Femur (tissue), 1 donor: ENCODE results near the gene FSTL4.

Experiments used
- DNase-seq: peaks from one replicate; pipeline ENCODE4 v3.0.0-alpha.2; 2017

FSTL4 gene

GRCh38 chr5:133511653-133512235 lies 100.6 kb downstream of the FSTL4 start:
- DNase-seq, result no peak

GRCh38 chr5:133510634-133511262 lies 101.6 kb downstream of the FSTL4 start:
- no peak for DNase-seq

- no peak for DNase-seq
Observed at GRCh38 chr5:133509742-133510079, 102.6 kb downstream of the FSTL4 start.

- DNase-seq, result no peak
Observed at GRCh38 chr5:133508845-133509741, 103.2 kb downstream of the FSTL4 start.

GRCh38 chr5:133508331-133508730 lies 104.0 kb downstream of the FSTL4 start:
- DNase-seq, result no peak

GRCh38 chr5:133506181-133506580 lies 106.2 kb downstream of the FSTL4 start:
- DNase-seq, result no peak

- DNase-seq, result no peak
Observed at GRCh38 chr5:133503511-133503910, 108.8 kb downstream of the FSTL4 start.

- DNase-seq, result no peak
Observed at GRCh38 chr5:133499895-133500294, 112.4 kb downstream of the FSTL4 start.

- DNase-seq, result no peak
Observed at GRCh38 chr5:133497608-133498348, 114.6 kb downstream of the FSTL4 start.

- no peak for DNase-seq
Observed at GRCh38 chr5:133496631-133497030, 115.7 kb downstream of the FSTL4 start.

GRCh38 chr5:133494923-133495246 lies 117.5 kb downstream of the FSTL4 start:
- DNase-seq, result no peak

- no peak for DNase-seq
Observed at GRCh38 chr5:133494232-133494922, 118.0 kb downstream of the FSTL4 start.

GRCh38 chr5:133489632-133490031 lies 122.7 kb downstream of the FSTL4 start:
- DNase-seq, result no peak

- DNase-seq, result no peak
Observed at GRCh38 chr5:133487093-133487492, 125.2 kb downstream of the FSTL4 start.

- DNase-seq, result no peak
Observed at GRCh38 chr5:133485468-133485867, 126.9 kb downstream of the FSTL4 start.

- DNase-seq, result no peak
Observed at GRCh38 chr5:133483406-133484090, 128.8 kb downstream of the FSTL4 start.

GRCh38 chr5:133482028-133482427 lies 130.3 kb downstream of the FSTL4 start:
- DNase-seq, result no peak

- DNase-seq, result no peak
Observed at GRCh38 chr5:133480866-133481265, 131.5 kb downstream of the FSTL4 start.

- DNase-seq, result no peak
Observed at GRCh38 chr5:133480366-133480765, 132.0 kb downstream of the FSTL4 start.

GRCh38 chr5:133478199-133478985 lies 133.9 kb downstream of the FSTL4 start:
- peak; percentile 56 for DNase-seq

GRCh38 chr5:133475986-133476385 lies 136.4 kb downstream of the FSTL4 start:
- no peak for DNase-seq
